Anterior cingulate cortex (tissue), 58 donors: ENCODE measurements around the gene NDRG2.

Source experiments
- DNase-seq, 58 donors: peaks; one replicate each; lab custom pipeline; 2025; lab: John Stamatoyannopoulos, UW

The NDRG2 gene

GRCh38 chr14:20982646-20983369 lies 42.1 kb downstream of the NDRG2 start:
- no peak for DNase-seq

- no peak for DNase-seq
Observed at GRCh38 chr14:20980906-20981305, 44.0 kb downstream of the NDRG2 start.

GRCh38 chr14:20978687-20979086 lies 46.2 kb downstream of the NDRG2 start:
- no peak for DNase-seq

GRCh38 chr14:20976291-20976690 lies 48.6 kb downstream of the NDRG2 start:
- DNase-seq: no peak

- no peak for DNase-seq
Observed at GRCh38 chr14:20973501-20973900, 51.4 kb downstream of the NDRG2 start.

- DNase-seq: no peak
Observed at GRCh38 chr14:20971705-20972021, 53.2 kb downstream of the NDRG2 start.

- DNase-seq: peak in 57 of 58 donors; percentile 27 to 85 (median 73)
Observed at GRCh38 chr14:20970983-20971704, 53.7 kb downstream of the NDRG2 start.

GRCh38 chr14:20970647-20970982 lies 54.2 kb downstream of the NDRG2 start:
- no peak for DNase-seq

- no peak for DNase-seq
Observed at GRCh38 chr14:20969336-20969735, 55.5 kb downstream of the NDRG2 start.
